GM18870 (cell line): Measurements from ENCODE around the gene RFC2.
A peak's percentile ranks its signal among the peaks of the same experiment; 100 is the strongest.
"Not testable (repeated sequence)": the region's sequence is repeated elsewhere in the genome, so short reads cannot be mapped to it uniquely, and the experiment has no call there.

ENCODE experiments used
- ATAC-seq: cut with Tn5 transposase; IDR thresholded peaks from one replicate; pipeline ENCODE4 v1.9.1; 2021; ENCODE audit warnings: moderate library complexity; ENCODE audit not compliant: unreplicated experiment

The RFC2 gene

GRCh38 chr7:74220229-74220628 is 34.0 kb downstream of the RFC2 start:
- no peak for ATAC-seq

- ATAC-seq = no peak
These were observed 34.8 kb downstream of the RFC2 start for GRCh38 chr7:74219416-74219815.

- ATAC-seq = no peak
These were observed 35.9 kb downstream of the RFC2 start for GRCh38 chr7:74218343-74218698.

GRCh38 chr7:74217455-74218342 is 36.5 kb downstream of the RFC2 start:
- no peak for ATAC-seq

- no peak for ATAC-seq
These were observed 37.8 kb downstream of the RFC2 start for GRCh38 chr7:74216361-74216761.

- no peak for ATAC-seq
These were observed 38.3 kb downstream of the RFC2 start for GRCh38 chr7:74215921-74216320.

- no peak for ATAC-seq
These were observed 39.2 kb downstream of the RFC2 start for GRCh38 chr7:74214816-74215630.

GRCh38 chr7:74212661-74213060 is 41.5 kb downstream of the RFC2 start:
- ATAC-seq = no peak

DNA sequence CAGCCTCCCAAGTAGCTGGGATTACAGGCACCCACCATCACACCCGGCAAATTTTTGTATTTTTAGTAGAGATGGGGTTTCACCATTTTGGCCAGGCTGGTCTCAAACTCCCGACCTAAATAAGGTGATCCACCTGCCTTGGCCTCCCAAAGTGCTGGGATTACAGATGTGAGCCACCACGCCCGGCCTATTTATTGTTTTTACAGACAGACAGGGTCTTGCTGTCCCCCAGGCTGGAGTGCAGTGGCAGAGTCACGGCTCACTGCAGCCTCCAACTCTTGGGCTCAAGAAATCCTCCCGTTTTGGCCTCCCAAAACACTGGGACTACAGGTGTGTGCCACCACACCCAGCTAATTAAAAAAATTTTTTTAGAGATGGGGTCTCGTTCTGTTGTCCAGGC is 46.0 kb downstream of the RFC2 start:
- ATAC-seq = not testable (repeated sequence)

- no peak for ATAC-seq
These were observed 46.6 kb downstream of the RFC2 start for GRCh38 chr7:74207586-74207985.

DNA sequence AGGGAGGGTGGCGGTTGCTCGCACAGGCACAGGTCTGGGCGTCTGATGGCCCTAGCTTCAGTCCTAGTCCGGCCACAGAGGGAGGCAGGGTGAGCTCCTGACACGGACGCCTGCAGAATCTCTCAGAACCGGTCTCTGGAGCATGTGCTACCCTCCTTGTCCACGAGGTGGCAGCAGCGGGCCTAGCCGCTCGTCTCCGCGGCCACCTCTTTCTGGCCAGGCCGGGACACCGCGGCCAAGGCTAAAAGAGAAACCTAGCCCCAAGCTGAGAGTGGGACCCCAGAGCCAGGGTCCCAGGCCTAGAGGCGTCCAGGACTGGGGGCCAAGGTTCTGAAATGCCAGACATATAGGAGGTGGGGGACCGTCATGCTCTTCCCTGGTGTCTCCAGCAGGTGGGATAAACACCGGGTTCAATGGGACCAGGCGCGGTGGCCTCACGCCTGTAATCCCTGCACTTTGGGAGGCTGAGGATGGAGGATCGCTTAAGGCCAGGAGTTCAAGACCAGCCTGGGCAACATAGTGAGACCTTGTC is 47.5 kb downstream of the RFC2 start:
- peak; percentile 40 for ATAC-seq

GRCh38 chr7:74206052-74206451 is 48.1 kb downstream of the RFC2 start:
- not testable (repeated sequence) for ATAC-seq

- ATAC-seq = no peak
These were observed 50.1 kb downstream of the RFC2 start for GRCh38 chr7:74203956-74204618.

- ATAC-seq = no peak
These were observed 51.2 kb downstream of the RFC2 start for GRCh38 chr7:74202841-74203556.

DNA sequence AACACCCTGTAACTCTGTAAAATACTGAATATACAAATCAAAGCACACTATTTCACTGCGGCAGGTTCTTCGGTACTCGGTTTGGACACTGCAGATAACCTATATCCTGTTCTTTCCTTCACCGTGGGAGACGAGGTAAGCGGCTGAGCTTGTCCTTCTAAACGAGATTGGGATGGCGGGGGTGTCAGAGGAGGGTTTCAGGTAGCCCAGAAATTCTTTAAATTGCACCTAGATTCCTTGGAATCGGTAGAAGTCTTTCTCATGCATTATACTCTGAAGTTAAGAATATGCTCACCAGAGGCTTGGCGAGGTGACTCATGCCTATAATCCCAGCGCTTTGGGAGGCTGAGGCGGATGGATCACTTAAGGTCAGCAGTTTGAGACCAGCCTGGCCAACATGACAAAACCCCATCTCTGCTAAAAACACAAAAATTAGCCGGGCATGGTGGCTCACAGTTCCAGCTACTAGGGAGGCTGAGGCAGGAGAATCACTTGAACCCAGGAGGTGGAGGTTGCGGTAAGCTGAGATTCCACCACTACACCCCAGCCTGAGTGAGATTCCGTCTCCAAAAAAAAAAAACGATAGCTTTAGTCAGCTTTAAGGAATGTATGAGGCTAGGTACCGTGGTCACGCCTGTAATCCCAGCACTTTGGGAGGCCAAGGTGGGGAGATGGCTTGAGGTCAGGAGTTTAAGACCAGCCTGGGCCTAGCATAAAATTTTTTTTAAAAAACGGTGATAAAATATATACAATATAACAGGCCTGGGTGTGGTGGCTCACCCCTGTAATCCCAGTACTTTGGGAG is 54.4 kb downstream of the RFC2 start:
- no peak for ATAC-seq

DNA sequence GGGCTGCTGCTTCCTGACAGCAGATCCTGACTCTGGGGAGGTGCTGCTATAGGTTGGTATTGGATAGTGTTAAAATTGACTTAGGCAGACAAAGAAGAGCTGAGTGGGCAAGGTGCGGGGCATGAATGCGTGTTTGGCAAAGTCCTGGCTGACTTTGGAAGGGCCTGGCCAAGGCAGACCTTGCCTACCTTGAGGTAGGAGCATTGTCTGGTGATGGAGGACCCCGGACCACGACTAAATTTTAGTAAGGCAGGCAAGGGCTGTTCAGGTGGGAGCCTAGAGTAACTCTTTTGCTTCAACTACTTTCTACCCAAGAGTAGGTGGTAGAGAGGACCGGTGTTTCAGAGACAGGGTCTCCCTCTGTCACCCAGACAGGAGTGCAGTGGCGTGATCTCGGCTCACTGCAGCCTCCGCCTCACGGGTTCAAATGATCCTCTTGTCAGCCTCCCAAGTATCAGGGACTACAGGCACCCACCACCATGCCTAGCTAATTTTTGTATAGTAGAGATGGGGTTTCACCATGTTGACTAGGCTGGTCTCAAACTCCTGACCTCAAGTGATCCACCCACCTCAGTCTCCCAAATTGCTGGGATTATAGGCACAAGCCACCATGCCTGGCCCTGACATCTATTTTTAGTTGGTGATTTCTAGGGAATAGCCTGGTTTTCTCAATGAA is 56.6 kb downstream of the RFC2 start:
- no peak for ATAC-seq

- not testable (repeated sequence) for ATAC-seq
These were observed 58.1 kb downstream of the RFC2 start for GRCh38 chr7:74195968-74196654.

- not testable (repeated sequence) for ATAC-seq
These were observed 58.9 kb downstream of the RFC2 start for GRCh38 chr7:74195139-74195860.
